HG02884 (cell line): ENCODE data around the gene MAP2K2.
"Not testable (repeated sequence)": the region's sequence is repeated elsewhere in the genome, so short reads cannot be mapped to it uniquely, and the experiment has no call there.

Experiments used
- ATAC-seq: cut with Tn5 transposase; IDR thresholded peaks from one replicate; pipeline ENCODE4 v1.9.1; 2021; ENCODE audit warnings: mild to moderate bottlenecking, moderate library complexity; ENCODE audit not compliant: unreplicated experiment

MAP2K2 gene

DNA sequence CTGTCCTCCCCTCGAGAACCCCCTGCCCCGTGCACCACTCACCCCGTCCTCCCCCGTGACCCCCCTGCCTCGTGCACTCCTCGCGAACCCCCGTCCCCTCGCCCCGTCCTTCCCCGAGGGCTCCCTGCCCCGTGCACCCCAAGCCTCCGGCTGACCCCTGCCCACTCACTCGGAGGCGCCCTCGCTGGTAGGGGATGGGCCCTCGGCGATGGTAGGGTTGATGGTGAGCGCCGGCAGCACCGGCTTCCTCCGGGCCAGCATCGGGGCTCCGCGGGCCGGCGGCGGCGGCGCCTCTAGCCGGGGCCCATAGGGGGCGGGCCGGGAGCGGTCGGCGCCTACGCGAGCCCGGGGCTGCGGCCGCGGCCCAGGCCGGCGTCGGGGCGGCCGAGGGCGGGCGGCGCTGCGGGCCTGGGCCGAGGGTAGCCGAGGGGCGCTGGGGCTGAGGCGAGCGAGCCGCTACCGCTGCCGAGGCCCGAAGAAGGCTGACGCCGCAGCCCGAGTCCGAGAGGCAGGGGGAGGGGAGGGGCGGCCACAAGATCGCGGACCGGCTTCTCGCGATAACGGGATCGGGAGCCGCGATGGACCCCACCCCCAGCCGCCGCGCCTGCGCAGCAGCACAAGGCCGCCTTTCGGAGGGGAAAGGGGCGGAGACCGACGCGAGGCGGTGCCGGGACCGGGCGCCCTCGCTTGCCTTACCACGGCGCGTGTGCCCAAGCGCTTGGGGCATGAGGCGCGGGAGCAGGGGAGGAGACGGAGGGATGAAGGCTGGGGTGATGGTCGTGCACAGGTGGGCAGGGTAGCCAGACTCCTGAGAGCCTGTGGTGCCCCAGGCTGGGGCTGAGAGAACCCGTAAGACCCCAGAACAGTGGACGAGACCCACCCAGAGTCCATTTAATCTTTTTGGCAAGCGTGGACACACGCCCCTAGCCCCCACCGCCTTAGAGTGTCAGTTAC is at the start of gene MAP2K2:
MAP2K2 (minus strand) TSS at position 508 of the 954 bp plus-strand sequence; CDS start at position 261, 247 bp downstream.
- ATAC-seq = peak; percentile 57

DNA sequence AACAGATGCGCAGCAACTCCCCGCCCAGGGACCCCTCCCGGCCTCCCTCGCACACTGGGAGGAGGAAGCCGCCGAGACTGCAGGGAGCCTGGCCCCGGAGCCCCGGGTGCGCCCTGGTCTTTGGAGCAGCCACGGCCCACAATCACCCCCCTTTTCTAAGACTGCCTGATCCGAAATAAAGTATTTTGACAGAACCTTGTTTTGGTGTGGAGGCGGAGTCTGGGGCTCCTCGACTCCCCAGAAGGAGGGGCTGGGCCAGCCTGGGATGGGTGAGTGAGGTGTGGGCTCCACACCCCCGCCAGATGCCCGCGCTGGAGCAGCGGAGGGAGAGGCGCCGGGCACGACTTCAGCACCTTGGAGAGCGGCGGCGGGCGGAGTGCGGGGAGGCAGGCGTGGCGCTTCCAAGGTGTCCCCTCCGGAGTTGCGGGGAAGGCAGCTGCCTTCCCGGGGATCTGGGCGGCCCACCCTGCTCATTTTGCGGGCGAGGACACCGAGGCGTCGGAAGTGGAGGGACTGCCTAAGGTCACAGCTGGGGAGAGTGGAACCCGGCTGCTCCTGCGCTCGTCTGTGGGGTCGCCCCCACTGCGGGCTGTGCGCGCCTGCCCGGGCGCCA is 49.0 kb upstream of the MAP2K2 start:
- ATAC-seq = no peak

DNA sequence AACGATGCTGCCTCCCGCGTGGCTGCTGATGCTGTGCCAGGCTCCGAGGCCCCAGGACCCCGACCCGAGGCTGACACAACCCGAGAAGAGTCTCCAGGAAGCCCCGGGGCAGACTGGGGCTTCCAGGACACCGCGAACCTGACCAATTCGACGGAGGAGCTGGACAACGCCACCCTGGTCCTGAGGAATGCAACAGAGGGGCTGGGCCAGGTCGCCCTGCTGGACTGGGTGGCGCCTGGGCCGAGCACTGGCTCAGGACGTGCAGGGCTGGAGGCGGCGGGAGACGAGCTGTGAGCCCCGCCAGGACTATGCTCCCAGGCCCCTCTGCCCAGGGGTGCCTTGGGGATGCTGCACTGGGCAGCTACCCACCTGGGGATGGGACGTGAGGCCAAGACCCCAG is 47.8 kb upstream of the MAP2K2 start:
- no peak for ATAC-seq

DNA sequence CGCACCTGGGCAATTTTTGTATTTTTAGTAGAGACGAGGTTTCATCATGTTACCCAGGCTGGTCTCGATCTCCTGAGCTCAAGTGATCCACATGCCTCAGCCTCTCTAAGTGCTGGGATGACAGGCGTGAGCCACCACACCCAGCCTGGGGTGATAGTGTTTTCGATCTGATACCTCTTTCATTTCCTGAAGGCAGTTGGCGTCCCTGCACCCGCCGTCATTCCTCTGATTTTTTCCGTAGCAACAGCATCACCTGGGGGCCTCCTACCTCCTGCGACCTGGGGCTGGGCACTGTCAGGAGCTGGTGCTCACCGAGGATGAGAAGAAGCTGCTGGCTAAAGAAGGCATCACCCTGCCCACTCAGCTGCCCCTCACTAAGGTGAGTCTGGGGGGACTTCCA is 40.3 kb upstream of the MAP2K2 start:
- ATAC-seq = no peak

DNA sequence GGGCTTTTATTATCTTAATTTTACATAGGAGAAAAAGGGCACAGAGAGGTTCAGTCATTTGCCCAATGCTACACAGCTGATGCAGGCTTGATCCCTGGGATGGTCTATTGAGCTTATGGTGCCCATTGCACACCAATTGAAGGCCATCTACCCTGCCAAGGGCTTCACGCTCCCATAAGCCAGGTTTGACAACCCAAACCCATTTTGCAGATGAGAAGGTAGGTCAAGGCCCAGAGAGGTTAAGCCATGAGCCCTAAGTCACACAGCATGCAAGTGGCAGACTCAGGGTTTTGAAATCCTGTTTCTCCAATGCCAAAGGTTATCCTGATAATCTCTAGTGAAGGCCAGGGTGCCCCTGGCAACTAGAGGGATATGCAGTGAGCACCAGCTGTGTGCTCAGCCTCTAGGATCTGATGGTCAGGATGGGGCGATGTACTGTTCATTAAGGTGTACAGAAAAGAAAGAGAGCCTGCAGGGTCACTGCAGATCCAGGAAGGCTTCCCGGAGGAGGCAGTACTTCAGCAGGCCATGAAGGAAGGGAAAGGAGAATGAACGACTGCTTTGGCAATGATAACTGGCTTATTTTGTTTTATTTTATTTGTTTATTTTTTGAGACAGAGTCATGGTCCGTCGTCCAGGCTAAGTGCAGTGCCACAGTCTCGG is 37.6 kb upstream of the MAP2K2 start:
- ATAC-seq = no peak

DNA sequence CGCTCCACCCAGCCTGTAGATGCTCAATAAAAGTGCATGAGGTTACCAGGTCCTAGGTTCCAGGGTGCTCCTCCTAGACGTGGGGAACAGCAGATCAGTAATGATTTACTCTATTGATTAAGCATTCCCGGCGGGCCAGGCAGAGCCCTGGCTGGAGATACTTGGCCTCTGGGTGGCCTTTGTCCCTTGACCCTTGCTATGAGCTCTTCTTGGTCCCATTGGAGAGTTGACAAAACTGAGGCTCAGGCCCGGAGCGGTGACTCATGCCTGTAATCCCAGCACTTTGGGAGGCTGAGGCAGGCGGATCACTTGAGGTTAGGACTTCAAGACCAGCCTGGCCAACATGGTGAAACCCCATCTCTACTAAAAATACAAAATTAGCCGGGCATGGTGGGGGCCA is 34.0 kb upstream of the MAP2K2 start:
- ATAC-seq = not testable (repeated sequence)

DNA sequence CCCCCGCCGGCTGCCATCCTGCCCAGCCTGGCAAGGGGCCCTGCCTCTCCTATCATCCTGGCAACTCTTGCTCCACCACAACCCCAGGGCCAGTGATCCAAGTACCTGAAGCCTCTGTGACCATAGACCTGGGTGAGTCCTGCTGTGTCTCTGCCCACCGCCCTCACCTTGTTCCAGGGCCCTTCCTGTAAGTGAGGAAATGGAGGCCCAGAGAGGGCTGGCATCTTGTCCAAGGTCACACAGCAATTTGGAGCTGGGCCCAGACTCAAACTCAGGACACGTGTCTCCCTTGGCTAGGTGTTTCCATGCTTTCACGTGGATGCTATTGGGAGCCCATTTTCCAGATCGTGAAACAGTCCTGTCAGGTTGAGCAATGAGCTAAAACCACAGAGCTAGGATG is 33.2 kb upstream of the MAP2K2 start:
- no peak for ATAC-seq

DNA sequence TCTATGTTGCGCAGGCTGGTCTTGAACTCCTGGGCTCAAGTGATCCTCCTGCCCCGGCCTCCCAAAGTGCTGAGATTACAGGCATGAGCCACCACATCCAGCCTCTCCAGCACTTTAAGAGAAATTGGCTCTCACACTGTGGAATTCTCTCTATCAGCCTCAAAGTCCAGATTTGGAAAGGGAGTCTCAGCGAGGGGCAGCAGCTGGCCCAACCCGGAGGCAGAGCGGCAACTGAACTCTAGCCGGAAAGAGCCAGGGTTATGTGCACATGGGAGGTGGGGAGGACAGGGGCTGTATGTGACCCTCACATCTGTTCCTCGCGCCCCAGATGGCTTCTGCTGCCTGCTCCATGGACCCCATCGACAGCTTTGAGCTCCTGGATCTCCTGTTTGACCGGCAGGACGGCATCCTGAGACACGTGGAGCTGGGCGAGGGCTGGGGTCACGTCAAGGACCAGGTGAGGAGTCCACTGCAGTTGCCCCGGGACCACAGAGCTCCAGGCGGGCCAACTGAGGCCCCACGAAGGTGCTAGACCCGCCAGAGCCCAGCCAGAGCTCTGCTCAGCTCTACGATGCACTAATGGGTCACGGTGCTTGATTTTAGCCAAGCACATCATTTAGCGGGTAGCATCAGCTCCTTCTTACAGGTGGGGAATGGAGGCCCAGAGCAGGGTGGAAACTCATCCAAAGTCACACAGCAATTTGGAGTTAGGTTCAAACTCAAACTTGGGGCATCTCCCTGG is 30.8 kb upstream of the MAP2K2 start:
- no peak for ATAC-seq

DNA sequence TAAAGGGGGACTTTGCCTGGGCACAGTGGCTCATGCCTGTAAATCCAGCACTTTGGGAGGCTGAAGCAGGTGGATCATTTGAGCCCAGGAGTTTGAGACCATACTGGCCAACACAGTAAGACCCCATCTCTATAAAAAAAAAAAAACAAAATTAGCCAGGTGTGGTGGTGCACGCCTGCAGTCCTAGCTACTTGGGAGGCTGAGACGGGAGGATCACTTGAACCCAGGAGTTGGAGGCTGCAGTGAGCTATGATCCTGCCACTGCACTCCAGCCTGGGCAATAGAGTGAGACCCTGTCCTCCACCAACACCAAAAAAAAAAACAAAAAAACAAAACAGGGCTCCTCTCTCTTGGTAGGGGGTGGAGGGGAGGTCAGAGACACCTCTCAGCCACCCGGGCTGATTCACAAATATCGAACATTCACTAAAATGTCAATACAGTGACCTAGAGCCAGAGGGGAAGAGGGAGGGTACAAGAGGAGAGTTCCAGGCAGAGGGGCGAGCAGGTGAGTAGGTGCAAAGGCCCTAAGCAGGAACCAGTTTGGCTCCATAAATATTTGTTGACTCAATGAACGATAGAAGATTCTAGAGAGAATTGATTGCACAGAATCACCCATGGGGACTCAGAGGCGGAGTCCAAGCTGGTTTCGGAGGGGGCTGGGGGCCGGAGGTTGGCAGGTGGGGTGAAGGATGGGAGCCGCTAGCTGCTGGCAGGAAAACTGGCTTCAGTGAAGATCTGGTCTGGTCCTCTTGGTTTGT is 28.5 kb upstream of the MAP2K2 start:
- ATAC-seq = no peak

DNA sequence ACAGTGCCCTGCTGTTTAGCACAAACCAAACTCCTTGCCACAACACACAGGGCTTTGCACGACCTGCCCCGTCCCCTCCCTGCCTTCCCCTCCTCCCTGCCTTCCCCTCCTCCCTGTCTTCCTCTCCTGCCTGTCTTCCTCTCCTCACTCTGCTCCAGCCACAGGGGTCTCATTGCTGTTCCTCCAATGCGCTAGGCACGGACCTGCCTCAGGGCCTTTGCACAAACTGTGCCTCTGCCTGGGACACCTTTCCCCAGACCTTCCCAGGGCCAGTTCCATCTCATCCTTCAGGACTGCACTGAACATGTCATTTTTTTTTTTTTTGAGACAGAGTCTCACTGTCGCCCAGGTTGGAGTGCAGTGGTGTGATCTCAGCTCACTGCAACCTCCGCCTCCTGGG is 27.7 kb upstream of the MAP2K2 start:
- ATAC-seq = no peak

DNA sequence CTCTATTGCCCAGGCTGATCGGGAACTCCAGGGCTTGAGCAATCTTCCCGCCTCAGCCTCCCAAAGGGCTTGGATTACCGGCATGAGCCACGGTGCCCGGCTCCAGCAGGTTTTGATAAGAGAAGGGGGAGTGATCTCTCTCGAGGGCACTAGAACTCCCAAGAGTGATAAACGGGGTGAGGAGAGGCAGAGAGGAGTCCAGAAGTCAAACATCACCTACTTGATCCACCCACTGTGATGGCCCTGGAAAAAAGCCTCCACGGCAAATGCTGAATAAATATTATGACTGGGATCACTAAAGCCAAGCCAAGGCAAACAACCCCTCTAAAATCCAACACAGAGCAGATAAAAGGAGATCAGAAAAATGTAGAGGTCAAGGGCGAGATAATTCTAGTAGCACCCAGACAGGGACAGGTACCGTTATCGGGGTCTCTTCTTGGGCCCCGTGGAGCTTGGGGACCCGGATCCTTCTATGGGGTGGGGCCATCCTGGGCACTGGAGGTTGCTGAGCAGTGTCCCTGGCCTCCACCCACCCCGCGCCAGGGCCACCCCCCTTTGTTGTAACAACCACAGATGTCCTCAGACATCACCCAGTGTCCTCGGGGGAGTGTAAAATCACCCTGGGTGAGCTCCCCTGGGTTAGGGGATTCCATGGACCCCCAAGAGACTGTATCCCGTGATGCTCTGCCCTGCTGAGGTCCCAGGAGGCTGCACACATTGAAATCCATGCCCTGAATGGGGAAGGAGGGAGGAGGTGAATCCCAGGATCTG is 25.8 kb upstream of the MAP2K2 start:
- ATAC-seq = no peak

DNA sequence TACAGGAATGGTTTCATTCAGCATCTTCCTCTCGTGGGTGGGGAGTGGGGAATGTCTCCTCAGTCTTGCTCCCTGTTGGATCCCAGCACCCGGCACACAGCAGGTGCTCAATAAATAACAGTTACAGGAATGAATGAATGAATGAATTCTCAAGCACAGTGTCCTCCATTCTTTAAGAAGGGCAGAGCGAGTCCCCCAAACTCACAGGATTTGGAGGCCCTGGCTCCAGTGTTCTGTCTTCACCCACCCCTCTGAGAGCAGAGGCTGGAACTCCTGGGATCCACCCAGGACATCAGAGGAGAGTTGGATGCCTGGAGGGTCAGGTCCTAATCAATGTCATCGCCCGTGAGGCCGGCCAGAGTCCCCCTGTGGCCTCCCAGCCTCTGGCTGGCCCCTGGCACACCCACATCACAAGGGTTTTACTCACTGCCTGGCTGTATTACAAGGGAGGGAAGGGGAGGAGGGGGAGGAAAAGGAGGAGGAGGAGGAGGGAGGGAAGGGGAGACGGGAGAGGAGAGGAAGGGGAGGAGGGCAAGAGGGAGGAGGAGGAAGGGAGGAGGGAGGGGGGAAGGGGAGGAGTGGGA is 20.8 kb upstream of the MAP2K2 start:
- no peak for ATAC-seq

DNA sequence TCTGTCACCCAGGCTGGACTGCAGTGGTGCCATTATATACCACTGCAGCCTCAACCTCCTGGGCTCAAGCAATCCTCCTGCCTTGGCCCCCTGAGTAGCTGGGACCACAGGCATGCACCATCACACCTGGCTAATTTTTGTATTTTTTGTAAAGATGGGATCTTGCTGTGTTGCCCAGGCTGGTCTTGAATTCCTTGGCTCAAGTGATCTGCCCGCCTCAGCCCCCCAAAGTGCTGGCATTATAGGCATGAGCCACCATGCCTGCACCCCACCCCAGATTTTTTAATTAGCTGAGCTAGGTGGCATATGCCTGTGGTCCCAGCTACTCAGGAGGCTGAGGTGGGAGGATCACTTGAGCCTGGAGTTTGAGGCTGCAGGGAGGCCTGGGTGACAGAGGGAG is 19.0 kb upstream of the MAP2K2 start:
- not testable (repeated sequence) for ATAC-seq

DNA sequence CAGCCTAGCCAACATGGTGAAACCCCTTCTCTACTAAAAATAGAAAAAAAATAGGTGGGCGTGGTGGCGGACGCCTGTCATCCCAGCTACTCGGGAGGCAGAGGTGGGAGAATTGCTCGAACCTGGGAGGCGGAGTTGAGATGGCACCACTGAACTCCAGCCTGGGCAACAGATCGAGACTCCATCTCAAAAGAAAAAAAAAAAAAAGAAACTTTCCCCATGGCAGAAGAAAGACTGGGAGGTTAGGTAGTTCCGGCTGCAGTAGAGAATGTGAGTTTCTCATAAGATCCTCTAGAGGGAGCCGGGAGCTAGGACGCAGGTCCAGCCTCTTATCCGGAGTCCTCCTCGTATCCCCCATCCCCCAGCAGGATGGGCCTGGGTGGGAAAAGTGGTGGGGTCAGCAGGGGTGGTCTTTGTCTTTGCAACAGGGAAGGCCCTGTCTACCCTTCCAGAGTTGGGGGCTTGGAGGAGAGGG is 16.4 kb upstream of the MAP2K2 start:
- no peak for ATAC-seq

DNA sequence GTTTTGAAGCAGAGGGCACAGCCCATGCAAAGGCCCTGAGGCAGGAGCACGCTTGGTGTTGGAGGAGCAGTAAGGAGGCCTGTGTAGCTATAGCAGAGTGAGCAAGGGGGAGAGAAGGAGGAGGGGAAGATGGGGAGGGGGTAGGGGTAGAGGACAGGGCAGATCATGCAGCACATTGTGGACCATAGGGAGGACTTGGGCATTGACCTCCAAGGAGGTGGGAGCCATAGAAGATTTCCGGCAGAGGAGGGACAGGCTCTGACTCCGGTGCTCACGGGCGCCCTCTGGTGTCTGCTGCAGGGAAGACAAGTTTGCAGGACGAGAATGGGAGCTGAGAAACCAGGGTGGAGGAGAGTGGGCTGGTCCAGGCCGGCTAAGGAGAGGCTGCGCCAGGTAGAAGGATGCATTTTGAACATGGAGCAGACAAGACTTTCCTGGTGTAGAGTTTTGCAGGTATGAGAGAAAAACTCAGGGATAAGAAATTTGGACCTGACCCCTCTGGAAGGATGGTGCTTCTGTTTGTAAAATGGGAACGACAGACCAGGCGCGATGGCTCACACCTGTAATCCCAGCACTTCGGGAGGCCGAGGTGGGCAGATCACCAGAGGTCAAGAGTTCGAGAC is 15.8 kb upstream of the MAP2K2 start:
- no peak for ATAC-seq

DNA sequence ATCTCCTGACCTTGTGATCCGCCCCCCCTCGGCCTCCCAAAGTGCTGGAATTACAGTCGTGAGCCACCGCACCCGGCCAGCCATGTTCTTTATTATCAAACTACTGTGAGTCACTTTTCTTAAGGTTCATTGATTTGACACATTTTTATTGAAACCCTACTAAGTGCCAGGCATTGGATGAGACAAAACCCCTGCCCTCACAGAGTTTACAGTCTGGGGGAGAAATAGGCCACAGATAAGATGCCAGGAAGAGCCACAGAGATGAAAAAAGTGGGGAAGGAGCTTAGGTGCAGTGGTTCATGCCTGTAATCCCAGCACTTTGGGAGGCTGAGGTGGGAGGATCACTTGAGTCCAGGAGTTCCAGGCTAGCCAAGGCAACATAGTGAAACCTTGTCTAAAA is 14.5 kb upstream of the MAP2K2 start:
- no peak for ATAC-seq

DNA sequence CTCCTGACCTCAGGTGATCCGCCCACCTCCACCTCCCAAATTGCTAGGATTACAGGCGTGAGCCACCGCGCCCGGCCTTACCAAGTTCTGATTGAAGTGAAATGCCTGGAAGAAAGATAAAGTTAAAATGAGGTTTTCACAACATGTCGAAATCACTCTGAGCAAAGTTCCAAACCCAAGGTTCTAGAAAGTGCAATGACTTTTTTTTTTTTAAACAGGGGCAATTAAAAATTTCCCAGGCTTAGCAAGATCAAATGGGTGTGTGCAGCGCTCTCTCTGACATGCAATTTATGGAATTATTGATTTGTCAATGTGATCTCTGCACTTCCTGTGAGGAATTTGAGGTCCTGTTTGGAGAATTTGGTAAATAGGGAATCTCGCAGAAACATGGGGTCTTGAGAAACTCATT is 12.8 kb upstream of the MAP2K2 start:
- ATAC-seq = no peak

DNA sequence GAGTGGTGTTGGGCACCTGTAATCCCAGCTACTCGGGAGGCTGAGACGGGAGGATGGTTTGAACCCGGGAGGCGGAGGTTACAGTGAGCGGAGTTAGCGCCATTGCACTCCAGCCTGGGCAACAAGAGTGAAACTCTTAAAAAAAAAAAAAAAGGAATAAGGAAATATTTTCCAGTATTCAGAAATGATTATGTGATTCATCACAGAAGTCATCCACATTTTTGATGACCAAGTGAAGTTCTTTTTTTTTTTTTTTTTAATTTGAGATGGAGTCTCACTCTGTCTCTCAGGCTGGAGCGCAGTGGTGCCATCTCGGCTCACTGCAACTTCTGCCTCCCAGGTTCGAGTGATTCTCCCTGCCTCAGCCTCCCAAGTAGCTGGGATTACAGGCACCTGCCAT is 11.5 kb upstream of the MAP2K2 start:
- ATAC-seq = not testable (repeated sequence)

DNA sequence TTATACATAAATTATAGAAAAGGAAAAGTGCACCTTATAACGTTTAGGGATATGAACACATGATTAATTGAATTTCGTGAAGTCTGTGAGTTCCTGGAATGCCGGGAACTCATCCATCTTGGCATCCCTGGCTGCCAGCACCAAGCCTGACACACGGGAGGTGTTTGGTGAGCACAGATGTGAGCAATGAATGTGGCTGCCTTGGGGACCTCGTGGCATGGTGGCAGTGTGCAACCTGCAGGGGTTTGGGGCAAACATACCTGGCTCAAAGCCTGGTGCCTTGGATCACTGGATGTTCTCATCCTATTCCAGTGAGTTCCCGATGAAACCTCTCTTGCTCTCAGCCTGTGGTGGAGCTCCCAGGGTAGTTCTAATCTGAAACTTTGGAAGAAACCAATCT is 10.4 kb upstream of the MAP2K2 start:
- no peak for ATAC-seq
